Calu3 (cell line): ENCODE measurements around the gene FAM13A. TPM values are rescaled to one million over a fixed set of nuclear protein-coding genes. Genes with fewer than 3 reads are reported as not detected.
"Not testable (repeated sequence)": the region's sequence is repeated elsewhere in the genome, so short reads cannot be mapped to it uniquely, and the experiment has no call there.

Experiments used
- BruUV-seq: library from RNA; stranded (reverse); fragments of 400-500 nt; replicated peaks from 2 replicates; lab custom pipeline; 2021; lab: Mats Ljungman, UMichigan
- CTCF ChIA-PET: fragments of 300-600 bp; sonication (Branson Sonifier 250); formaldehyde crosslinking; loops from one replicate; lab custom pipeline; 2022; ENCODE audit warnings: antibody characterized with exemption; lab: Charles Lee
- DNase-seq: peaks from one replicate; pipeline ENCODE4 v3.0.0; 2022
- H3K27ac Mint-ChIP-seq: one replicate; pipeline ENCODE4 v1.8.0; 2022; ENCODE audit warnings: mixed read lengths; ENCODE audit not compliant: unreplicated experiment
- H3K27me3 Mint-ChIP-seq: one replicate; pipeline ENCODE4 v1.8.0; 2022; ENCODE audit warnings: mixed read lengths; ENCODE audit not compliant: unreplicated experiment
- H3K36me3 Mint-ChIP-seq: one replicate; pipeline ENCODE4 v1.8.0; 2022; ENCODE audit warnings: mild to moderate bottlenecking, moderate library complexity, mixed read lengths; ENCODE audit not compliant: insufficient read depth, unreplicated experiment
- H3K4me1 Mint-ChIP-seq: one replicate; pipeline ENCODE4 v1.8.0; 2022; ENCODE audit warnings: mild to moderate bottlenecking, low read depth, mixed read lengths; ENCODE audit not compliant: unreplicated experiment
- H3K4me3 Mint-ChIP-seq: one replicate; pipeline ENCODE4 v1.8.0; 2022; ENCODE audit warnings: mild to moderate bottlenecking, low read depth, moderate library complexity, mixed read lengths; ENCODE audit not compliant: unreplicated experiment
- H3K9me3 Mint-ChIP-seq: one replicate; pipeline ENCODE4 v1.8.0; 2022; ENCODE audit warnings: low read depth, mixed read lengths; ENCODE audit not compliant: unreplicated experiment
- intact Hi-C: fragments of 100-400 bp; cut with micrococcal nuclease; formaldehyde crosslinking; loops from one replicate; pipeline ENCODE4 v1.10.0; 2022; ENCODE audit not compliant: unreplicated experiment
- total RNA-seq: library from RNA; stranded (reverse); gene quantifications from 2 replicates; pipeline ENCODE4 v1.2.3, GENCODE V29; 2022
- TF ChIP-seq, protein P1 (sequence below): fragments of 200-600 bp; IDR thresholded peaks from one replicate; pipeline ENCODE4 v1.8.0; 2022; ENCODE audit warnings: antibody characterized with exemption; ENCODE audit not compliant: unreplicated experiment

Gene FAM13A
- total RNA-seq, 1 experiment from 2014 or later: 13.5 TPM

DNA sequence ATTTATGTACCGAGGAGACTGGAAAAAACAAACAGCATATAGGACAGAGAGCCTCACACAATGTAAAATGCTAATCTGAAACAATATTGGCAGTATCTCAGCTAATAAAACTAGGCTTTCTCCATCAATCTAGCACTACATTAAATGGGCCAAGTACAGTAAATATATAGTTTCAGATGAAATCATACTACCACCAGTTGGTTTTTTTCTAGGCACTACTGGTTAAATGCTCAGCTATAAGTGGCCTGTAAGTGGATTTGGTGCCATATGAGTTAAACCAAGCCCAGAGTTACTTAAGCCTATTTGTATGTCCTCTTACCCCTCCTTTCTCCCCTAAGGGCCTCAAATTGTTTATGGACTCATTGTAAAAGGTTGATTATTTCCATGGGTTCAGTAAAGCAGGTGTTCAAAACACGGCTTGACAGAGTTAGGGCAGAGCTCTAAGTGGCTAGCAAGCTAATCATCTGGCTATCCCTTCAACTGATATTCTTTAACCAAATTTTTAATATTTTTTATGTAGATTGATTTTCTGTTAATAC lies 57.5 kb downstream of the FAM13A start:
- Mint-ChIP-seq H3K27me3 (no peaks in the 10 kb centered on the region), H3K9me3 (no peaks in the 10 kb centered on the region), H3K36me3 (no peaks in the 10 kb centered on the region), H3K27ac (no peak overlapping the region), H3K4me3 (no peak overlapping the region), H3K4me1 (peaks cover 10% of the 10 kb centered on the region)
- DNase-seq: no peak
- no TSS peak for BruUV-seq
- TF ChIP-seq, protein P1, sequence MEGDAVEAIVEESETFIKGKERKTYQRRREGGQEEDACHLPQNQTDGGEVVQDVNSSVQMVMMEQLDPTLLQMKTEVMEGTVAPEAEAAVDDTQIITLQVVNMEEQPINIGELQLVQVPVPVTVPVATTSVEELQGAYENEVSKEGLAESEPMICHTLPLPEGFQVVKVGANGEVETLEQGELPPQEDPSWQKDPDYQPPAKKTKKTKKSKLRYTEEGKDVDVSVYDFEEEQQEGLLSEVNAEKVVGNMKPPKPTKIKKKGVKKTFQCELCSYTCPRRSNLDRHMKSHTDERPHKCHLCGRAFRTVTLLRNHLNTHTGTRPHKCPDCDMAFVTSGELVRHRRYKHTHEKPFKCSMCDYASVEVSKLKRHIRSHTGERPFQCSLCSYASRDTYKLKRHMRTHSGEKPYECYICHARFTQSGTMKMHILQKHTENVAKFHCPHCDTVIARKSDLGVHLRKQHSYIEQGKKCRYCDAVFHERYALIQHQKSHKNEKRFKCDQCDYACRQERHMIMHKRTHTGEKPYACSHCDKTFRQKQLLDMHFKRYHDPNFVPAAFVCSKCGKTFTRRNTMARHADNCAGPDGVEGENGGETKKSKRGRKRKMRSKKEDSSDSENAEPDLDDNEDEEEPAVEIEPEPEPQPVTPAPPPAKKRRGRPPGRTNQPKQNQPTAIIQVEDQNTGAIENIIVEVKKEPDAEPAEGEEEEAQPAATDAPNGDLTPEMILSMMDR: no peak
- CTCF ChIA-PET: no interaction called here
- intact Hi-C loops: no loop called here

DNA sequence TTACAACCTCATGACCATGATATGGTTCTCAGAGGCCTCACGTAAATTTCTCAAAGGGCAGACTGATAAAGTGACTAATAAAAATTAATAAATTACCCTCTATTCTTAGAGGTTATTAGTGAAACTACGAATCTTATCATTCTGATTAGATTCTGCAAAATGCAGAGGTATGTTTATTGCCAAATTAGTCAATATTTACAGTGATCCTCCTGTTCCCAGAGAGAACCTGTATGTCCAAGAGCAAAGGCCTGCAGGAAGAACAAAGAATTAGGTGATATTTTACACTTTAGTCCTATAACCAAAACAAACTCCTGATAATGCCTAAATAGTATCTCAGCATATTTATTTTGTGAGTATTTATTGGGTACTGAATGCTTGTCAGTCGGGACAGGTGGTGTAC lies 58.1 kb downstream of the FAM13A start:
- TF ChIP-seq, protein P1: no peak
- no peak for DNase-seq
- Mint-ChIP-seq H3K36me3 (no peaks in the 10 kb centered on the region), H3K27ac (no peak overlapping the region), H3K4me3 (no peak overlapping the region), H3K4me1 (peaks cover 10% of the 10 kb centered on the region), H3K27me3 (no peaks in the 10 kb centered on the region), H3K9me3 (no peaks in the 10 kb centered on the region)
- BruUV-seq: no TSS peak
- intact Hi-C loops: no loop called here
- CTCF ChIA-PET: no interaction called here

DNA sequence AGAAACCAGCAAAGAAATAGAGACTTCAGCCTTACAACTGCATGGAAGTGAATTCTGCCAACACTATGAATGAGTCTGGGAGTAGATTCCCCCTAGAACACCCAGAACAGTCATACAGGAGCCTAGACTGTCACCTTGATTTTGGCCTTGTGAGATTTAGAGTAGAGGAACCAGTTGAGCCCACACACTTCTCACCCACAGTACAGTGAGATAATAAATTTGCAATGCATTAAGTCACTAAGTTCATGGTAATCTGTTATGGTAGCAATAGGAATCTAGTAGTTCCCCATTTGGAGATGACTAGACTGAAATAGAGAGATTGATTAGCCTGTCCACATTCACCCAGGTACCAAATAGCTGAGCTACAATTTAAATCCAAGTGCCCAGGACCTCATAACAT lies 59.0 kb downstream of the FAM13A start:
- peaks cover 10% of the 10 kb centered on the region for H3K4me1 Mint-ChIP-seq
- TF ChIP-seq, protein P1: no peak
- no peak for DNase-seq
- H3K9me3 Mint-ChIP-seq: no peaks in the 10 kb centered on the region
- no peaks in the 10 kb centered on the region for H3K36me3 Mint-ChIP-seq
- H3K27ac Mint-ChIP-seq: no peak overlapping the region
- H3K4me3 Mint-ChIP-seq: no peak overlapping the region
- H3K27me3 Mint-ChIP-seq: no peaks in the 10 kb centered on the region
- intact Hi-C loops: no loop called here
- CTCF ChIA-PET: no interaction called here
- no TSS peak for BruUV-seq

DNA sequence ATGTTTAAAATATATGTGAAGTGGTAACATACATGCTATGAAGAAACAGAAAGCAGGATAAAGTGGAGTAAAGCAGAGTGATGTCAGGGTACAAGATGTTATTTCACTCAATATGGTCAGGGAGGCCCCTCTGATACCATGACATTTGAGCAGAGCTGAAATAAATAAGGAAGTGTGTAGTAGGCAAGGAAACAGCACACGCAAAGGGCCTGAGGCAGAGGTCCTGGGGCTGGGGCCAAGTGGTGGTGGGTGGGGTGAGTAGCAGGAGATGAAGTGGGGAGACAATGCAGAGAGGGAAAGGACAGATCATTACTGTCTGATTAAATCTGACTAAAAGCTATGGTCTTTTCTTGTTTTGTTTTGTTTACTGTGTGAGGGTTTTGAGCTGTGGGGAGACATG lies 61.1 kb downstream of the FAM13A start:
- H3K36me3 Mint-ChIP-seq: no peaks in the 10 kb centered on the region
- H3K27ac Mint-ChIP-seq: no peak overlapping the region
- H3K4me3 Mint-ChIP-seq: no peak overlapping the region
- no peak for DNase-seq
- peaks cover 15% of the 10 kb centered on the region for H3K4me1 Mint-ChIP-seq
- CTCF ChIA-PET: no interaction called here
- TF ChIP-seq, protein P1: no peak
- no TSS peak for BruUV-seq
- no peaks in the 10 kb centered on the region for H3K27me3 Mint-ChIP-seq
- intact Hi-C loops: no loop called here
- H3K9me3 Mint-ChIP-seq: no peaks in the 10 kb centered on the region

DNA sequence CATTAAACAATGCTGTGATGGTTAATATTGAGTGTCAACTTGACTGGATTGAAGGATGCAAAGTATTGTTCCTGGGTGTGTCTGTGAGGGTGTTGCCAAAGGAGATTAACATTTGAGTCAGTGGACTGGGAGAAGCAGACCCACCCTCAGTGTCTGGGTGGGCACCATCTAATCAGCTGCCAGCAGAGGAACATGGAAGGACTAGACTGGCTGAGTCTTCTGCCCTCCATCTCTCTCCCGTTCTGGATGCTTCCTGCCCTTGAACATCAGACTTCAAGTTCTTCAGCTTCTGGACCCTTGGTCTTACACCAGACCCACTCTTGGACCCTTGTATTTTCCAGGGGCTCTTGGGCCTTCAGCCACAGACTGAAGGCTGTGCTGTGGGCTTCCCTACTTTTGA lies 61.7 kb downstream of the FAM13A start:
- H3K4me1 Mint-ChIP-seq, BruUV-seq: not testable (repeated sequence)

More for the DNA sequence above, 61.7 kb downstream of the FAM13A start:
- H3K27ac Mint-ChIP-seq, H3K36me3 Mint-ChIP-seq, intact Hi-C loops, H3K27me3 Mint-ChIP-seq, H3K9me3 Mint-ChIP-seq, H3K4me3 Mint-ChIP-seq, CTCF ChIA-PET, DNase-seq: not testable (repeated sequence)
